Keratinocyte (primary cell): ENCODE measurements around the gene SHMT2. TPM values are rescaled to one million over a fixed set of nuclear protein-coding genes. Genes with fewer than 3 reads are reported as not detected.

ENCODE experiments used
- DNase-seq: peaks from one replicate; pipeline ENCODE4 v3.0.0-alpha.2; 2011; ENCODE audit warnings: low read depth, missing footprints, low spot score
- FAIRE-seq: peaks from 2 replicates; lab custom pipeline; 2011; peaks lifted over from hg19 to GRCh38; lab: Jason Lieb, UNC
- H2AFZ ChIP-seq: 2 replicates; pipeline ENCODE4 v1.6.0; 2012; ENCODE audit warnings: low read length, control low read depth, inconsistent platforms; ENCODE audit not compliant: control insufficient read depth
- H3K27ac ChIP-seq: 2 replicates; pipeline ENCODE4 v1.5.1; 2011; ENCODE audit warnings: low read length; ENCODE audit not compliant: control insufficient read depth, insufficient read depth
- H3K27me3 ChIP-seq: 3 replicates; pipeline ENCODE4 v1.6.0; 2011; ENCODE audit warnings: low read length; ENCODE audit not compliant: control insufficient read depth, insufficient read depth; ENCODE audit errors: extremely low read depth
- H3K36me3 ChIP-seq, 2 experiments: 2 replicates in 1 of 2; 3 replicates in 1 of 2; pipeline ENCODE4 v1.5.1; 2011; ENCODE audit warnings: low read length in 2 of 2, mild to moderate bottlenecking in 1 of 2; ENCODE audit not compliant: control insufficient read depth in 2 of 2, insufficient read depth in 2 of 2; ENCODE audit errors: extremely low read depth in 1 of 2
- H3K4me1 ChIP-seq: 3 replicates; pipeline ENCODE4 v1.5.1; 2011; ENCODE audit warnings: low read length; ENCODE audit not compliant: control insufficient read depth, insufficient read depth; ENCODE audit errors: extremely low read depth
- H3K4me2 ChIP-seq: 3 replicates; pipeline ENCODE4 v1.6.0; 2011; ENCODE audit warnings: low read depth, low read length; ENCODE audit not compliant: control insufficient read depth, insufficient read depth; ENCODE audit errors: extremely low read depth
- H3K4me3 ChIP-seq, 3 experiments: fragments of 200-600 bp in 1 of 3; sonication (generic) in 1 of 3; 2 replicates in 2 of 3; 3 replicates in 1 of 3; pipeline ENCODE4 v1.5.1; 2011 to 2016; ENCODE audit warnings: low read length in 3 of 3, mild to moderate bottlenecking in 3 of 3, control low read depth in 2 of 3, inconsistent platforms in 1 of 3, low read depth in 1 of 3, mixed read lengths in 1 of 3, mixed run types in 1 of 3, moderate library complexity in 1 of 3; ENCODE audit not compliant: control insufficient read depth in 2 of 3, insufficient read depth in 2 of 3; ENCODE audit errors: extremely low read depth in 1 of 3
- H3K79me2 ChIP-seq: 2 replicates; pipeline ENCODE4 v1.6.0; 2012; ENCODE audit warnings: low read length; ENCODE audit not compliant: control insufficient read depth, insufficient read depth
- H3K9ac ChIP-seq: 3 replicates; pipeline ENCODE4 v1.6.0; 2011; ENCODE audit warnings: low read length; ENCODE audit not compliant: control insufficient read depth, insufficient read depth; ENCODE audit errors: extremely low read depth
- H3K9me1 ChIP-seq: 3 replicates; pipeline ENCODE4 v1.6.0; 2011; ENCODE audit warnings: low read length; ENCODE audit not compliant: control insufficient read depth, insufficient read depth; ENCODE audit errors: extremely low read depth
- H3K9me3 ChIP-seq: 2 replicates; pipeline ENCODE4 v1.5.1; 2012; ENCODE audit warnings: low read depth, low read length; ENCODE audit not compliant: control insufficient read depth
- H4K20me1 ChIP-seq: 3 replicates; pipeline ENCODE4 v1.6.0; 2011; ENCODE audit warnings: low read length; ENCODE audit not compliant: control insufficient read depth, insufficient read depth; ENCODE audit errors: extremely low read depth
- CTCF ChIP-seq, 3 experiments: IDR thresholded peaks in 1 of 3; conservative IDR thresholded peaks in 1 of 3; optimal IDR thresholded peaks in 1 of 3; 2 replicates in 2 of 3; 3 replicates in 1 of 3; pipeline versions ENCODE3 to v1.5.1; 2011; ENCODE audit warnings: low read length in 3 of 3, mild to moderate bottlenecking in 3 of 3, moderate library complexity in 2 of 3, control low read depth in 1 of 3, inconsistent platforms in 1 of 3; ENCODE audit not compliant: insufficient read depth in 2 of 3; ENCODE audit errors: extremely low read depth in 1 of 3
- EZH2 ChIP-seq: IDR thresholded peaks from one replicate; pipeline ENCODE4 v1.6.1; 2012; ENCODE audit warnings: inconsistent platforms, mild to moderate bottlenecking, low read length, moderate library complexity
- dilution Hi-C: fragments of 300-500 bp; cut with MboI; formaldehyde crosslinking; loops from one replicate; pipeline ENCODE4 v1.7.0; 2020; ENCODE audit warnings: low sequenced_read_pairs; ENCODE audit not compliant: extremely low pct_ligation_motif_present
- polyA plus RNA-seq, 5 experiments: library from polyadenylated mRNA; depleted of rRNA in 3 of 5; stranded (reverse) in 3 of 5; stranded (forward) in 1 of 5; unstranded in 1 of 5; fragments of >200 nt; gene quantifications; 1 replicate in 1 of 5; 2 replicates in 3 of 5; 3 replicates in 1 of 5; pipeline versions ENCODE4 v1.2.1 to v1.2.3, GENCODE V29; 2011 to 2012; ENCODE audit warnings: missing spikeins in 2 of 5, low read depth in 1 of 5, low replicate concordance in 1 of 5

The SHMT2 gene
- polyA plus RNA-seq, 1 donor (not counting 4 experiments of a cell fraction or from before 2014, with no cell fraction given), result 128 TPM

- Histone ChIP-seq H3K27ac (no peak overlapping the region), H3K36me3 (peaks cover 0 to 3% of the 10 kb centered on the region in 2 experiments), H3K9me1 (no peaks in the 10 kb centered on the region), H2AFZ (peak overlapping the region; percentile 9), H3K4me3 (peak overlapping the region; percentile 35 to 80 (median 70)), H3K79me2 (no peaks in the 10 kb centered on the region), H3K9ac (peak overlapping the region; percentile 65), H3K4me2 (peak overlapping the region; percentile 94), H3K27me3 (peaks cover 57% of the 10 kb centered on the region), H3K9me3 (no peaks in the 10 kb centered on the region), H4K20me1 (no peaks in the 10 kb centered on the region), H3K4me1 (peaks cover 71% of the 10 kb centered on the region)
- FAIRE-seq, result no peak
- DNase-seq, result no peak
- TF ChIP-seq EZH2 (no peak), CTCF (optimal IDR thresholded peaks at IDR 0.05 in 1 of 3, IDR thresholded peaks at IDR 0.05 in 1 of 3, conservative IDR thresholded peaks at IDR 0.05 in 1 of 3; ENCODE audit: extremely low read depth in 1 of 3, insufficient read depth in 2 of 3, low read length in 3 of 3) (no peak)
- dilution Hi-C loops, result no loop called here
These were observed 10.1 kb downstream of the SHMT2 start for GRCh38 chr12:57239587-57240065.

GRCh38 chr12:57240066-57240921, 10.8 kb downstream of the SHMT2 start:
- H3K27me3 ChIP-seq, result peaks cover 57% of the 10 kb centered on the region
- H3K27ac ChIP-seq, result no peak overlapping the region
- peak overlapping the region; percentile 35 to 80 (median 70) for H3K4me3 ChIP-seq
- TF ChIP-seq EZH2, result no peak
- no peak for TF ChIP-seq CTCF (optimal IDR thresholded peaks at IDR 0.05 in 1 of 3, IDR thresholded peaks at IDR 0.05 in 1 of 3, conservative IDR thresholded peaks at IDR 0.05 in 1 of 3; ENCODE audit: extremely low read depth in 1 of 3, insufficient read depth in 2 of 3, low read length in 3 of 3)
- no peaks in the 10 kb centered on the region for H3K79me2 ChIP-seq
- dilution Hi-C loops, result no loop called here
- DNase-seq, result no peak
- H3K4me2 ChIP-seq, result peak overlapping the region; percentile 94
- H4K20me1 ChIP-seq, result no peaks in the 10 kb centered on the region
- H3K36me3 ChIP-seq, result no peaks in the 10 kb centered on the region
- H3K4me1 ChIP-seq, result peaks cover 65% of the 10 kb centered on the region
- no peaks in the 10 kb centered on the region for H3K9me3 ChIP-seq
- peak overlapping the region; percentile 11 for H2AFZ ChIP-seq
- FAIRE-seq, result no peak
- H3K9me1 ChIP-seq, result no peaks in the 10 kb centered on the region
- H3K9ac ChIP-seq, result peak overlapping the region; percentile 65
